Suprapubic skin (tissue), 4 donors: ENCODE data around the gene GPHB5.

ENCODE experiments used
- CTCF ChIP-seq, 2 donors: fragments of 200-600 bp in 1 of 2; fragments of 450-650 bp in 1 of 2; sonication (generic) in 1 of 2; IDR thresholded peaks; one replicate each; pipeline ENCODE4 v1.5.1; 2016 to 2019; ENCODE audit warnings: antibody characterized with exemption in 2 of 2, mild to moderate bottlenecking in 1 of 2, moderate library complexity in 1 of 2
- EP300 ChIP-seq: sonication (generic); formaldehyde crosslinking; IDR thresholded peaks from one replicate; pipeline ENCODE4 v1.6.1; 2017; ENCODE audit warnings: antibody characterized with exemption
- POLR2A ChIP-seq, 2 donors: fragments of 450-650 bp; IDR thresholded peaks; one replicate each; pipeline ENCODE4 v1.6.1; 2017; ENCODE audit warnings: antibody characterized with exemption in 2 of 2, mild to moderate bottlenecking in 2 of 2, moderate library complexity in 2 of 2
- POLR2AphosphoS5 ChIP-seq, 3 donors: sonication (generic); formaldehyde crosslinking; IDR thresholded peaks; one replicate each; pipeline ENCODE4 v1.6.1; 2017; ENCODE audit warnings: antibody characterized with exemption in 3 of 3

- TF ChIP-seq CTCF (IDR thresholded peaks at IDR 0.05) (no peak), POLR2A (IDR thresholded peaks at IDR 0.05) (no peak), POLR2AphosphoS5 (IDR thresholded peaks at IDR 0.05) (no peak), EP300 (no peak)
These were observed 27.1 kb upstream of the GPHB5 start for GRCh38 chr14:63345826-63346225.
